AG04449 (cell line): ENCODE data around the gene EMCN.
A peak's percentile ranks its signal among the peaks of the same experiment; 100 is the strongest.

ENCODE experiments used
- CTCF ChIA-PET: fragments of 350-600 bp; formaldehyde crosslinking; extraction: SDS; loops from one replicate; lab custom pipeline; 2021; ENCODE audit warnings: antibody characterized with exemption; lab: Yijun Ruan, JAX
- POLR2A ChIA-PET: fragments of 400-600, 350-600 bp; formaldehyde crosslinking; extraction: SDS; loops from one replicate; lab custom pipeline; 2020; ENCODE audit warnings: antibody characterized with exemption, inconsistent platforms; lab: Yijun Ruan, JAX
- DNase-seq: peaks from one replicate; pipeline ENCODE4 v3.0.0-alpha.2; 2010; ENCODE audit warnings: low read depth, low spot score
- H3K4me3 ChIP-seq: 2 replicates; pipeline ENCODE4 v1.5.1; 2011; ENCODE audit warnings: low read depth, mild to moderate bottlenecking, control low read depth, low read length
- TF ChIP-seq, protein P1 (sequence below): IDR thresholded peaks from one replicate; pipeline ENCODE4 v1.5.1; 2011; ENCODE audit warnings: mild to moderate bottlenecking, moderate library complexity, low read length, control low read depth, inconsistent platforms; ENCODE audit not compliant: insufficient read depth; ENCODE audit errors: missing control alignments

Gene EMCN

DNA sequence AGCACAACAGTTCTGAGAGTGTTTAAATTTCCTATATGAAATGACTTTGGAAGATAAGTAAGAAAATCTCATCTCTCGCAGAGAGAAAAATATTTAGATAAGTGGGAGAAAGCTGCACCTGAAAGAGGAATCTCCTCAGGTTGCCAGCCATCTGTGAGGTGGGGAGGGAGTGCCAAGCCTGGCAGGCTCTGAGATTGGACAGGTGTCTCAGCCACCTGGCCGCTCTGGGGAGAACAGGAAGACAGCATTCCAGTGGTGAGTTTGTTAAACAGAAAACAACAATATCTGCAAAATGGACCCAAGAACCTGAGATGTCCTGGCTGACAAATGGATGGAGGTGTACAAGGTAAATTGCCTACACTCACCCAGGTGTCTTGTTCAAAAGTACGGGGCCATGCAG, 31.3 kb downstream of the EMCN start:
- ChIA-PET CTCF (no interaction called here), POLR2A (no interaction called here)
- TF ChIP-seq, protein P1, sequence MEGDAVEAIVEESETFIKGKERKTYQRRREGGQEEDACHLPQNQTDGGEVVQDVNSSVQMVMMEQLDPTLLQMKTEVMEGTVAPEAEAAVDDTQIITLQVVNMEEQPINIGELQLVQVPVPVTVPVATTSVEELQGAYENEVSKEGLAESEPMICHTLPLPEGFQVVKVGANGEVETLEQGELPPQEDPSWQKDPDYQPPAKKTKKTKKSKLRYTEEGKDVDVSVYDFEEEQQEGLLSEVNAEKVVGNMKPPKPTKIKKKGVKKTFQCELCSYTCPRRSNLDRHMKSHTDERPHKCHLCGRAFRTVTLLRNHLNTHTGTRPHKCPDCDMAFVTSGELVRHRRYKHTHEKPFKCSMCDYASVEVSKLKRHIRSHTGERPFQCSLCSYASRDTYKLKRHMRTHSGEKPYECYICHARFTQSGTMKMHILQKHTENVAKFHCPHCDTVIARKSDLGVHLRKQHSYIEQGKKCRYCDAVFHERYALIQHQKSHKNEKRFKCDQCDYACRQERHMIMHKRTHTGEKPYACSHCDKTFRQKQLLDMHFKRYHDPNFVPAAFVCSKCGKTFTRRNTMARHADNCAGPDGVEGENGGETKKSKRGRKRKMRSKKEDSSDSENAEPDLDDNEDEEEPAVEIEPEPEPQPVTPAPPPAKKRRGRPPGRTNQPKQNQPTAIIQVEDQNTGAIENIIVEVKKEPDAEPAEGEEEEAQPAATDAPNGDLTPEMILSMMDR, result no peak
- H3K4me3 ChIP-seq, result no peak overlapping the region
- no peak for DNase-seq

DNA sequence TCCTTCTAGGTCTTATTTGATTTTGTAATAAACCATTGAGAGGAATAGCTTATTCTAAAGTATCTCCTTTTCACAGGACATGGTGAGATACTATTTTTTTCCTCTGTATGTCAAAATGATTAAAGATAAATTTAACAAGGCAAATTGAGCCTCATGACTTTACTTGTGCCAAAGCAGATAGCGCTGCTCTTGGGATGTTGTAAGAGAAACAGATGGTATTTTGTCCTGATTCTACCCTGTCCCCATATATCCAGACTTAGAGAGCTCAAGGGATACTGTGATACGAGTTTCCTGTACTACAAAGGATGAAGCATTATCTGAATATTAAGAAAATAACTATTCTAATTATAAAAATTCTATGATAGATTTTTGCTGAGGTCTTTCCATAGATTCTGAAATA, 34.0 kb downstream of the EMCN start:
- TF ChIP-seq, protein P1, result no peak
- CTCF ChIA-PET, result no interaction called here
- no peak overlapping the region for H3K4me3 ChIP-seq
- POLR2A ChIA-PET, result no interaction called here
- DNase-seq, result no peak

DNA sequence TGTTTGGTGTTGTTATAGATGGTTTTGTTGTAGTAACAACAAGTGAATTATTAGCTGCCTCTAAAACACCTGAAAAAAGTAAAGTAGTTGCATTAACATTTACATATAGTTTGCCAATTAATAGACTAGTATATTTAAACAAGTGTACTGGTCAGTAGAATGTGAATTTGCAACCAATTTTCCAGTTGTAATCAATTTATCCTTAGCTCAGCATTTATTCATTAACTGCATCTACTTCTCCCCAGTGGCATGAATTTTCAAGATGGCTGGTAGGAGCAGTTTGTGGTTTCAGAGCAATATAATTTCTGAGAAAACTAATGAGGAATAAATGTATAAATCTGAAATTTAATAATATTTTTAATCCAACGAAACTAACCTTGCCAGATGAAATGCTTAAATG, 37.9 kb downstream of the EMCN start:
- H3K4me3 ChIP-seq, result no peak overlapping the region
- TF ChIP-seq, protein P1, result no peak
- CTCF ChIA-PET, result no interaction called here
- no peak for DNase-seq
- POLR2A ChIA-PET, result no interaction called here

DNA sequence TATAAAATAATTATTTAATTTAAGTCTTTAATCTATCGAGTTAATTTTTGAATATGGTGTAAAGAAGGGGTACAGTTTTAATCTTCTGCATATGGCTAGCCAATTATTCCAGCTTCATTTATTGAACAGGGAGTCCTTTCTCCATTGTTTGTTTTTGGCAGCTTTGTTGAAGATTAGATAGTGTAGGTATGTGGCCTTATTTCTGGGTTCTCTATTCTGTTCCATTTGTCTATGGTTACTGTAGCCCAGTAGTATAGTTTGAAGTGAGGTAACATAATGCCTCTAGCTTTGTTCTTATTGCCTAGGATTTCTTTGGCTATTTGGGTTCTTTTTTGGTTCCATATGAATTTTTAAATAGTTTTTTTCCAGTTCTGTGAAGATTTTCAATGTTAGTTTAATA, 48.3 kb downstream of the EMCN start:
- CTCF ChIA-PET, result no interaction called here
- H3K4me3 ChIP-seq, result no peak overlapping the region
- DNase-seq, result no peak
- TF ChIP-seq, protein P1, result no peak
- POLR2A ChIA-PET, result no interaction called here

DNA sequence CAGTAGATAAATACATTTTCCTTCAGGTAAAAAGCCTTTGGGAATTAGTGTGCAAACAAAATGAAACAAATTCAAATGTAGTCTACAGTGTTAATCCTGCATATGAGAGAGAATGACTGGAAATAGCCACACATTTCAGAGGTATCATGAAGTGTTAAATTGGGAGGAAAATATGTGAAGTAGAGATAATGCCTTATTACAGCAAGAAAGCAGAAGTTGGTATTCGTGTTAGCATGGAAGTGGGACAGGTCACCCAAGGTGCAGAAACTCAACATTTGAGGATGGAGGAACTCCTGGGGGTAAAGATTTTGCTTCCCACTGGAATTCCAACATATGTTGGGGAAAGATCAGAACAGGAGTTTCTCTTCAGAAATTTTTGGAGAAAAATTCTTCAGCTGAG, 51.3 kb downstream of the EMCN start:
- CTCF ChIA-PET, result no interaction called here
- no peak overlapping the region for H3K4me3 ChIP-seq
- POLR2A ChIA-PET, result no interaction called here
- TF ChIP-seq, protein P1, result no peak
- no peak for DNase-seq

DNA sequence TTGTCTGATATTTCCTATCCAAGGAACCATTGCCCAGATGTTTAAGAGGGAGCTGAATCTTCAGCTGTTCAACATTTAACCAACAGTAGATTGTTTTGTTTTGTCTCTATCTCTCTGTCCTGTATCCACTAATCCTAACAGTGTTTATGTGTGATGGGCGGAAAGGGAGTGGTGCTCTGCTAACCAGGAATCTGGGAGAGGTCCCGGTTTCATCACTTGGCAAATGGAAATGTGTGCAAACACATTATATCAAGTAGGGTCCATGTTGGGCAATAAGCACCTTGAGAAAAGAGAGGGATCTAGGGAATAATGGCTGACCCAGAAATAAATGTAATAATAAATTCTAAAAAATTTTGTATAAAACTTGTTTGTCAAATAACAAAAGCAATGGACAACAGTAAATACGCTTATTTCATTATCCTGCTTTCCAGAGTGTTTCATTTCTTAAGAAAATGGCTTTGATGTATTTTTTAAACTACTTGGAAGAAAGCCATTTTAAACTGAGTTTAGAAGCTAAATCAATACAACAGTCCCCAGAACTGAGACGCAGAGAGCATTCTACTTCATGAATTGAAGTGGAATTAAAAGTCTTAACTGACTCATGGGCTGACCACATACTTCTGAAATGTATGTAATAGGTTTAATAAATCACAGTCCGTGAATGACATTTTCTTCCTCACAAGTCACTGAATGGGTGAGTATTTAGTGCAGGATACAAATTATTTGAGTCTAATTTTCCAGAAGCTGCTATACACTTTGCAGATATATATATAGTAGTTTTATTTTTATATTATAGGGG, 55.8 kb downstream of the EMCN start:
- ChIA-PET POLR2A (no interaction called here), CTCF (no interaction called here)
- peak; percentile 2 for DNase-seq
- TF ChIP-seq, protein P1, result no peak
- no peak overlapping the region for H3K4me3 ChIP-seq
